Measurements from ENCODE around the gene TRRAP.

DNA sequence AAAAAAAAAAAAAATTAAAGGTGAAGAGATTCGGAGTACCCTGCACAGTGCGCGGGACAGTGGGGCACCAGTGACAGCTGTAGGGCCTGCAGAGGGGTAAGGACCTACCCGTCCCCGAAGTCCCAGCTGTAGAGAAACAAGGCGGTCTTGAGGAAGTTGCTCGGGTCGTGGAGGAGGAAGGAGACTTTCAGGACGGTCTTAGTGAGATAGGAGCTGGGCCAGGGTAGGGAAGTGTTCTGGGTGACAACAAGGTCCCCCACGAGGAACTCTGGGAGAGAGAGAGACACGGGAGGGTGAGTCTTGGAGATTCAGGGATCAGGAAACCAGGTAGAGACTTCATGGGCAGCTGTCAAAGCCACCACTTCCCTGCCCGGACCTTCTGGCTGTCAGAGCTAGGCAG is 18.3 kb upstream of the TRRAP start:
- TF ChIP-seq, protein P1, sequence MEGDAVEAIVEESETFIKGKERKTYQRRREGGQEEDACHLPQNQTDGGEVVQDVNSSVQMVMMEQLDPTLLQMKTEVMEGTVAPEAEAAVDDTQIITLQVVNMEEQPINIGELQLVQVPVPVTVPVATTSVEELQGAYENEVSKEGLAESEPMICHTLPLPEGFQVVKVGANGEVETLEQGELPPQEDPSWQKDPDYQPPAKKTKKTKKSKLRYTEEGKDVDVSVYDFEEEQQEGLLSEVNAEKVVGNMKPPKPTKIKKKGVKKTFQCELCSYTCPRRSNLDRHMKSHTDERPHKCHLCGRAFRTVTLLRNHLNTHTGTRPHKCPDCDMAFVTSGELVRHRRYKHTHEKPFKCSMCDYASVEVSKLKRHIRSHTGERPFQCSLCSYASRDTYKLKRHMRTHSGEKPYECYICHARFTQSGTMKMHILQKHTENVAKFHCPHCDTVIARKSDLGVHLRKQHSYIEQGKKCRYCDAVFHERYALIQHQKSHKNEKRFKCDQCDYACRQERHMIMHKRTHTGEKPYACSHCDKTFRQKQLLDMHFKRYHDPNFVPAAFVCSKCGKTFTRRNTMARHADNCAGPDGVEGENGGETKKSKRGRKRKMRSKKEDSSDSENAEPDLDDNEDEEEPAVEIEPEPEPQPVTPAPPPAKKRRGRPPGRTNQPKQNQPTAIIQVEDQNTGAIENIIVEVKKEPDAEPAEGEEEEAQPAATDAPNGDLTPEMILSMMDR (IDR thresholded peaks at IDR 0.05) = no peak
- no peak for TF ChIP-seq POLR2A (IDR thresholded peaks at IDR 0.05)
